Stomach (tissue), 4 donors: ENCODE measurements around the gene CEL.

Experiments used
- POLR2A ChIP-seq, 4 donors: fragments of 450-650 bp; IDR thresholded peaks; one replicate each; pipeline ENCODE4 v1.6.1; 2016; ENCODE audit warnings: antibody characterized with exemption in 4 of 4, control low read depth in 2 of 4, mild to moderate bottlenecking in 1 of 4, moderate library complexity in 1 of 4
- POLR2AphosphoS5 ChIP-seq, 3 donors: sonication (generic); formaldehyde crosslinking; IDR thresholded peaks; one replicate each; pipeline ENCODE4 v1.6.1; 2016; ENCODE audit warnings: antibody characterized with exemption in 3 of 3
- TF ChIP-seq, protein P1 (sequence below), 7 experiments: fragments of 450-650 bp in 4 of 7; fragments of 200-600 bp in 3 of 7; sonication (generic) in 3 of 7; IDR thresholded peaks; one replicate each; pipeline ENCODE4 v1.5.1; 2016 to 2019; ENCODE audit warnings: antibody characterized with exemption in 7 of 7, control low read depth in 2 of 7, mild to moderate bottlenecking in 1 of 7

- TF ChIP-seq POLR2A (IDR thresholded peaks at IDR 0.05) (no peak), POLR2AphosphoS5 (IDR thresholded peaks at IDR 0.05) (no peak)
- TF ChIP-seq, protein P1, sequence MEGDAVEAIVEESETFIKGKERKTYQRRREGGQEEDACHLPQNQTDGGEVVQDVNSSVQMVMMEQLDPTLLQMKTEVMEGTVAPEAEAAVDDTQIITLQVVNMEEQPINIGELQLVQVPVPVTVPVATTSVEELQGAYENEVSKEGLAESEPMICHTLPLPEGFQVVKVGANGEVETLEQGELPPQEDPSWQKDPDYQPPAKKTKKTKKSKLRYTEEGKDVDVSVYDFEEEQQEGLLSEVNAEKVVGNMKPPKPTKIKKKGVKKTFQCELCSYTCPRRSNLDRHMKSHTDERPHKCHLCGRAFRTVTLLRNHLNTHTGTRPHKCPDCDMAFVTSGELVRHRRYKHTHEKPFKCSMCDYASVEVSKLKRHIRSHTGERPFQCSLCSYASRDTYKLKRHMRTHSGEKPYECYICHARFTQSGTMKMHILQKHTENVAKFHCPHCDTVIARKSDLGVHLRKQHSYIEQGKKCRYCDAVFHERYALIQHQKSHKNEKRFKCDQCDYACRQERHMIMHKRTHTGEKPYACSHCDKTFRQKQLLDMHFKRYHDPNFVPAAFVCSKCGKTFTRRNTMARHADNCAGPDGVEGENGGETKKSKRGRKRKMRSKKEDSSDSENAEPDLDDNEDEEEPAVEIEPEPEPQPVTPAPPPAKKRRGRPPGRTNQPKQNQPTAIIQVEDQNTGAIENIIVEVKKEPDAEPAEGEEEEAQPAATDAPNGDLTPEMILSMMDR (IDR thresholded peaks at IDR 0.05), result no peak
Measured at GRCh38 chr9:133113163-133113948, 51.6 kb downstream of the CEL start.
